Naive thymus-derived CD4-positive, alpha-beta T cell (primary cell): ENCODE results near the gene GBGT1. TPM values are rescaled to one million over a fixed set of nuclear protein-coding genes. Genes with fewer than 3 reads are reported as not detected.

Experiments
- ATAC-seq: fragments of 150-1000 bp; cut with Tn5 transposase; 2 replicates; pipeline ENCODE4 v1.10.0; 2021; ENCODE audit warnings: mild to moderate bottlenecking, moderate library complexity
- CTCF ChIA-PET: fragments of 350-600 bp; sonication (Branson Sonifier 250); formaldehyde crosslinking; loops from one replicate; lab custom pipeline; 2021; ENCODE audit warnings: antibody characterized with exemption; lab: Charles Lee
- POLR2A ChIA-PET: fragments of 350-600 bp; sonication (Branson Sonifier 250); formaldehyde crosslinking; loops from one replicate; lab custom pipeline; 2021; ENCODE audit warnings: antibody characterized with exemption, inconsistent platforms; lab: Charles Lee
- DNase-seq, 9 donors: peaks; one replicate each; pipeline versions ENCODE4 v3.0.0 to v3.0.0-alpha.2; 2020 to 2022; ENCODE audit warnings: mixed read lengths in 1 of 9
- H3K27ac ChIP-seq: one replicate; pipeline ENCODE4 v1.7.0; 2013; ENCODE audit warnings: mild to moderate bottlenecking, low read depth, low read length, moderate library complexity
- H3K27me3 ChIP-seq, 2 donors: one replicate each; pipeline ENCODE4 v1.7.0; 2013; ENCODE audit warnings: low read length in 2 of 2, mild to moderate bottlenecking in 2 of 2, moderate library complexity in 2 of 2; ENCODE audit not compliant: control insufficient read depth in 2 of 2, insufficient read depth in 2 of 2
- H3K36me3 ChIP-seq, 3 experiments: 1 replicate in 2 of 3; 2 replicates in 1 of 3; pipeline ENCODE4 v1.7.0; 2013; ENCODE audit warnings: low read length in 3 of 3, mild to moderate bottlenecking in 3 of 3, moderate library complexity in 1 of 3; ENCODE audit not compliant: insufficient read depth in 3 of 3, control insufficient read depth in 2 of 3
- H3K4me1 ChIP-seq, 2 donors: one replicate each; pipeline ENCODE4 v1.7.0; 2013; ENCODE audit warnings: low read length in 2 of 2, mild to moderate bottlenecking in 2 of 2, moderate library complexity in 1 of 2; ENCODE audit not compliant: control insufficient read depth in 2 of 2, insufficient read depth in 2 of 2
- H3K4me3 ChIP-seq: 2 replicates; pipeline ENCODE4 v1.7.0; 2013; ENCODE audit warnings: mild to moderate bottlenecking, low read length
- H3K9me3 ChIP-seq, 3 experiments: 1 replicate in 2 of 3; 2 replicates in 1 of 3; pipeline ENCODE4 v1.7.0; 2013; ENCODE audit warnings: low read length in 3 of 3; ENCODE audit not compliant: control insufficient read depth in 2 of 3
- H3K27ac Mint-ChIP-seq, 9 donors: one replicate each; pipeline ENCODE4 v1.8.0; 2020 to 2022; ENCODE audit warnings: mixed read lengths in 9 of 9, mild to moderate bottlenecking in 8 of 9, moderate library complexity in 5 of 9, inconsistent platforms in 2 of 9
- H3K27me3 Mint-ChIP-seq, 5 donors: one replicate each; pipeline ENCODE4 v1.8.0; 2021 to 2022; ENCODE audit warnings: mixed read lengths in 5 of 5, mild to moderate bottlenecking in 1 of 5
- H3K36me3 Mint-ChIP-seq, 5 donors: one replicate each; pipeline ENCODE4 v1.8.0; 2020 to 2022; ENCODE audit warnings: mixed read lengths in 5 of 5, mild to moderate bottlenecking in 3 of 5, inconsistent platforms in 1 of 5
- H3K4me1 Mint-ChIP-seq, 7 donors: one replicate each; pipeline ENCODE4 v1.8.0; 2020 to 2022; ENCODE audit warnings: mixed read lengths in 7 of 7, mild to moderate bottlenecking in 3 of 7, inconsistent platforms in 1 of 7
- H3K4me3 Mint-ChIP-seq, 10 donors: one replicate each; pipeline ENCODE4 v1.8.0; 2020 to 2022; ENCODE audit warnings: mild to moderate bottlenecking in 10 of 10, mixed read lengths in 10 of 10, moderate library complexity in 6 of 10, inconsistent platforms in 2 of 10
- H3K9me3 Mint-ChIP-seq, 11 donors: one replicate each; pipeline ENCODE4 v1.8.0; 2020 to 2022; ENCODE audit warnings: mixed read lengths in 11 of 11, mild to moderate bottlenecking in 4 of 11, inconsistent platforms in 1 of 11, moderate library complexity in 1 of 11
- intact Hi-C, 2 donors: fragments of 100-400 bp; cut with micrococcal nuclease; formaldehyde crosslinking; loops; one replicate each; pipeline ENCODE4 v1.15.1; 2023
- polyA plus RNA-seq, 2 donors: library from polyadenylated mRNA; unstranded; fragments of 300-500 nt; fragmentation: Illumina TruSeq; gene quantifications; one replicate each; pipeline ENCODE4 v1.2.3, GENCODE V29; 2021
- total RNA-seq, 6 experiments: library from RNA in 5 of 6; stranded (reverse) in 5 of 6; gene quantifications; 1 replicate in 5 of 6; 2 replicates in 1 of 6; pipeline ENCODE4 v1.2.3 and lab custom pipeline; 2021 to 2026

Gene GBGT1
- total and polyA plus RNA-seq, 7 experiments from 2014 or later, result 0.14 to 14.8 (median 4.8) TPM; not detected in 1

GRCh38 chr9:133117271-133118178, 46.2 kb downstream of the GBGT1 start:
- ATAC-seq, result no peak
- Mint-ChIP-seq H3K27me3 (no peaks in the 10 kb centered on the region), H3K9me3 (peaks cover 0 to 2% (median 0%) of the 10 kb centered on the region in 11 donors), H3K27ac (peak overlapping the region in 4 of 9 donors; percentile 45 to 76 (median 52)), H3K36me3 (no peaks in the 10 kb centered on the region), H3K4me1 (peaks cover 26 to 75% (median 42%) of the 10 kb centered on the region in 7 donors), H3K4me3 (peak overlapping the region in 1 of 10 donors; percentile 52)
- ChIA-PET CTCF (interaction anchor here (3.0 to 4.0 kb wide), 2 partner anchors 26 to 30 kb away, joined by 9 to 22 read pairs; no protein-coding TSS in a partner anchor), POLR2A (interaction anchor here (0.6 to 2.8 kb wide), 6 partner anchors 9 to 31 kb away, joined by 3 to 15 read pairs (median 4); no protein-coding TSS in a partner anchor)
- H3K9me3 ChIP-seq, result no peaks in the 10 kb centered on the region
- peaks cover 37 to 63% of the 10 kb centered on the region in 2 donors for H3K4me1 ChIP-seq
- H3K27ac ChIP-seq, result no peak overlapping the region
- peak in 1 of 9 donors; percentile 6 for DNase-seq
- no peaks in the 10 kb centered on the region for H3K36me3 ChIP-seq
- no peaks in the 10 kb centered on the region for H3K27me3 ChIP-seq
- no peak overlapping the region for H3K4me3 ChIP-seq
- intact Hi-C loops, result no loop called here

DNA sequence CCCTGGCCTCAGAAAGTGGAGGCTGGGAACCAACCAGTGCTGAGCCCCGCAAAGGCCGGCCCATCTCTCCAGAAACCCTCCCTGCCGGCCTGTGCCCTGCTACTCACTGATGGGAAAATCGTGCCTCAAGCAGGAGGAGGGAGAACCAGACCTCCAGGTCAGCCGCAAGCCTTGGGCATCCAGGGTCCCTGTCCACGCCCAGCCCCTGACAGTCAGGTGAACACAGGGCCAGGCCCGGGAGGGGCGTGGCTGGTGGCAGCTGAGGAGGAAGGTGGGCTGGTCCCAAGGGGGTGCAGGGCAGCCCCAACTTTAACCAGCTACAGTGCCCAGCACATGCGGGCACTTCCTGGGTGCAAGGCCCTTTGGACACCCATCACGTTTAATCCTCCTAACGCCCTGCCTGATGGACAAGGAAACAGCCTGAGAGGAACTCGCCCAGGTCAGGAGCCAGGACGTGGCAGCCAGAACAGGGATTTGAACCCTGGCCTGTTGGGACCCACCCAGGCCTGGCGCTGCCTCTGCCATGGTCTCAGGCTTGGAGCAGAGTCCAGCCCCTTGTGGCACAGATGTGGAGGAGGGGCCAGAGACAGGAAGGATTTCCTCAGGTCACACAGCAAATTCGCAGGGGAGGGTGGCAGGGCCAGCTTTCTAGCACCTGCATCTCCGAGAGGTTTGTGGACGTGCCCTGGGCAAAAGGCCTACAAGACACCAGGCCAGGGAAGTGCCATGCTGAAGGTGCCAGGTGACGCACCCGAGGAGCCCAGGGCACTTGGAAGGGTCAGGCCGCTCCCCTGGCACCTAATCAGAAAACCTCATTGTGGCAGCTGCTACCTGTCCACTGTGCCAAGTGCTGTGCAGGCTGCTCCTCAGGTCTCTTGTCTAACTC, 47.1 kb downstream of the GBGT1 start:
- no peaks in the 10 kb centered on the region for H3K27me3 Mint-ChIP-seq
- Histone ChIP-seq H3K9me3 (no peaks in the 10 kb centered on the region), H3K4me3 (no peak overlapping the region), H3K27me3 (no peaks in the 10 kb centered on the region), H3K27ac (no peak overlapping the region), H3K4me1 (peaks cover 29 to 63% of the 10 kb centered on the region in 2 donors), H3K36me3 (peaks cover 0 to 4% (median 0%) of the 10 kb centered on the region in 3 experiments)
- DNase-seq (peak in 1 of 9 donors; percentile 7), ATAC-seq (no peak)
- CTCF ChIA-PET, result interaction anchor here (4.0 kb wide), 1 partner anchor 27 kb away, joined by 22 read pairs; no protein-coding TSS in a partner anchor
- peaks cover 22 to 66% (median 35%) of the 10 kb centered on the region in 7 donors for H3K4me1 Mint-ChIP-seq
- peaks cover 0 to 2% (median 0%) of the 10 kb centered on the region in 11 donors for H3K9me3 Mint-ChIP-seq
- H3K36me3 Mint-ChIP-seq, result no peaks in the 10 kb centered on the region
- intact Hi-C loops, result no loop called here
- H3K4me3 Mint-ChIP-seq, result peak overlapping the region in 2 of 10 donors; percentile 14 to 20
- peak overlapping the region in 2 of 9 donors; percentile 56 to 89 for H3K27ac Mint-ChIP-seq
- POLR2A ChIA-PET, result interaction anchor here (0.6 kb wide), 1 partner anchor 10 kb away, joined by 3 read pairs; no protein-coding TSS in a partner anchor

- Mint-ChIP-seq H3K9me3 (peaks cover 0 to 2% (median 0%) of the 10 kb centered on the region in 11 donors), H3K4me3 (peak overlapping the region in 1 of 10 donors; percentile 66), H3K27ac (peak overlapping the region in 1 of 9 donors; percentile 89), H3K4me1 (peaks cover 20 to 62% (median 34%) of the 10 kb centered on the region in 7 donors), H3K27me3 (no peaks in the 10 kb centered on the region), H3K36me3 (no peaks in the 10 kb centered on the region)
- ATAC-seq, result peak; percentile 17
- Histone ChIP-seq H3K27ac (no peak overlapping the region), H3K4me3 (no peak overlapping the region), H3K4me1 (peaks cover 26 to 60% of the 10 kb centered on the region in 2 donors), H3K9me3 (no peaks in the 10 kb centered on the region), H3K27me3 (no peaks in the 10 kb centered on the region), H3K36me3 (peaks cover 0 to 11% (median 0%) of the 10 kb centered on the region in 3 experiments)
- DNase-seq, result peak in 2 of 9 donors; percentile 8 to 66
- intact Hi-C loops, result no loop called here
- ChIA-PET POLR2A (no interaction called here), CTCF (interaction anchor here (1.2 to 1.9 kb wide), 2 partner anchors 14 to 34 kb away, joined by 5 read pairs; no protein-coding TSS in a partner anchor)
These were observed 47.9 kb downstream of the GBGT1 start for GRCh38 chr9:133115604-133116345.

- peak overlapping the region in 1 of 9 donors; percentile 89 for H3K27ac Mint-ChIP-seq
- Histone ChIP-seq H3K4me1 (peaks cover 22 to 59% of the 10 kb centered on the region in 2 donors), H3K27ac (peak overlapping the region; percentile 19), H3K36me3 (peaks cover 0 to 17% (median 0%) of the 10 kb centered on the region in 3 experiments), H3K9me3 (no peaks in the 10 kb centered on the region), H3K4me3 (no peak overlapping the region), H3K27me3 (no peaks in the 10 kb centered on the region)
- peak in 1 of 9 donors; percentile 7 for DNase-seq
- peaks cover 20 to 61% (median 33%) of the 10 kb centered on the region in 7 donors for H3K4me1 Mint-ChIP-seq
- peaks cover 0 to 3% (median 0%) of the 10 kb centered on the region in 5 donors for H3K36me3 Mint-ChIP-seq
- ATAC-seq, result no peak
- H3K9me3 Mint-ChIP-seq, result peaks cover 0 to 2% (median 0%) of the 10 kb centered on the region in 11 donors
- POLR2A ChIA-PET, result interaction anchor here (1.2 kb wide), 1 partner anchor 16 kb away, joined by 3 read pairs; no protein-coding TSS in a partner anchor
- intact Hi-C loops, result no loop called here
- CTCF ChIA-PET, result interaction anchor here (1.2 to 1.9 kb wide), 2 partner anchors 13 to 34 kb away, joined by 5 read pairs; no protein-coding TSS in a partner anchor
- H3K4me3 Mint-ChIP-seq, result peak overlapping the region in 1 of 10 donors; percentile 66
- no peaks in the 10 kb centered on the region for H3K27me3 Mint-ChIP-seq
These were observed 48.7 kb downstream of the GBGT1 start for GRCh38 chr9:133114886-133115603.
